ENCODE results near the gene TXNDC5. TPM values are rescaled to one million over a fixed set of nuclear protein-coding genes. Genes with fewer than 3 reads are reported as not detected.

Gene TXNDC5
- total and polyA plus RNA-seq, 2 experiments from 2014 or later = 237 to 498 TPM

DNA sequence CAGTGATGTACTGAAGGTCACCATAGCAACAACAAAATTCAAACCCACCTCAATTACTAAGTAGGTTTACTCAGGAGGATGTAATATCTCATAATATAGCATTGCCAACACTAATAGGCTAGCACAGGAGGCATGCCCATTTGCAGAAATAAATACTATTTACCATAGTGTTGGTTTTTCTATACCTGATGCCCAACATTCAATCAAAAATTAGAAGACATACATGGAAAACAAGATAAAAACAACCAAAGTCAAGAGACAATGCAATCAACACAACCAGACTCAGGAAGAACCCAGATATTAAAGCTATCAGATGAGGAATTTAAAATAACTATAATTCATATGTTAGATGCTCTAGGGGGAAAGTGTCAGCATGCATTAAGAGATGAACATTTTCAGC, 14.3 kb upstream of the TXNDC5 start:
- TF ChIP-seq EZH2 (IDR thresholded peaks at IDR 0.05; ENCODE audit: insufficient read depth, poor library complexity, severe bottlenecking) (no peak), EZH2phosphoT487 (IDR thresholded peaks at IDR 0.05; ENCODE audit: insufficient read depth, low read depth) (no peak)
- no peaks in the 10 kb centered on the region for H3K9me2 ChIP-seq (ENCODE audit: insufficient read depth)
- no peaks in the 10 kb centered on the region for H3K79me2 ChIP-seq (ENCODE audit: insufficient read depth)
- H3K9ac ChIP-seq = no peak overlapping the region
- no peak overlapping the region for H3K4me3 ChIP-seq
- no peak for DNase-seq
- H3K27me3 ChIP-seq (replicated peaks; ENCODE audit: insufficient read depth) = no peaks in the 10 kb centered on the region
- no peaks in the 10 kb centered on the region for H4K20me1 ChIP-seq (ENCODE audit: insufficient read depth)
- H3K36me3 ChIP-seq (ENCODE audit: low read depth) = no peaks in the 10 kb centered on the region
- no peak overlapping the region for H3K27ac ChIP-seq
- peaks cover 8% of the 10 kb centered on the region for H3K4me1 ChIP-seq (ENCODE audit: insufficient read depth)
- no peak overlapping the region for H3K4me2 ChIP-seq (ENCODE audit: unreplicated experiment)
- no peak overlapping the region for H2AFZ ChIP-seq
- in situ Hi-C loops (cut with MboI) = no loop called here
- no peaks in the 10 kb centered on the region for H3K9me3 ChIP-seq (ENCODE audit: low read depth)
- no peaks in the 10 kb centered on the region for H3F3A ChIP-seq (ENCODE audit: insufficient read depth)

DNA sequence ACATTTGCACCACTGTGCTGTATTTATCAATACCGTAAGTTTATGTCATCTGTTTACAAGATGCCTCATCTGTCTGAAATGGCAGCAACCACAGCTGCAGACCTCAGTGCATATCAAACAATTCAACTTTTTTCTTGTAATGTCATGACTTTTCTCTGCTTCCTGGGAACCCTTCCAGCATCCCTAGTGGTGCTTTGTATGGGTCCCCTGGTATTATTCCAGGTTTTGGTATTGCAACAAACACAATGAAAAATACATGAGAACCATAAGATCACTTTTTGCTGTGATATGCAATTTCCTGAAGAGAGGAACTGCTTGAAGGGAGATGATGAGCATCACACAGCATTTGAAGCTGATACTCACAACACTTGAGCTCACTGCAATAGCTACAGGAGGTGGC, 12.0 kb upstream of the TXNDC5 start:
- Histone ChIP-seq H2AFZ (no peak overlapping the region), H3K9me3 (ENCODE audit: low read depth) (no peaks in the 10 kb centered on the region), H3K36me3 (ENCODE audit: low read depth) (no peaks in the 10 kb centered on the region), H3K27me3 (replicated peaks; ENCODE audit: insufficient read depth) (no peaks in the 10 kb centered on the region), H3K9ac (no peak overlapping the region), H3K79me2 (ENCODE audit: insufficient read depth) (no peaks in the 10 kb centered on the region), H3K27ac (no peak overlapping the region), H3K9me2 (ENCODE audit: insufficient read depth) (no peaks in the 10 kb centered on the region), H3K4me3 (no peak overlapping the region), H4K20me1 (ENCODE audit: insufficient read depth) (no peaks in the 10 kb centered on the region), H3F3A (ENCODE audit: insufficient read depth) (no peaks in the 10 kb centered on the region), H3K4me2 (ENCODE audit: unreplicated experiment) (no peak overlapping the region), H3K4me1 (ENCODE audit: insufficient read depth) (peaks cover 11% of the 10 kb centered on the region)
- peak; percentile 40 for DNase-seq
- TF ChIP-seq EZH2 (IDR thresholded peaks at IDR 0.05; ENCODE audit: insufficient read depth, poor library complexity, severe bottlenecking) (no peak), EZH2phosphoT487 (IDR thresholded peaks at IDR 0.05; ENCODE audit: insufficient read depth, low read depth) (no peak)
- 73 to 84% methylated on average over 1 of the region's 1 CpG for WGBS, 2 experiments (ENCODE audit: low coverage in 1 of 2, low lambda C conversion rate in 2 of 2, missing lambda C conversion rate in 2 of 2)
- in situ Hi-C loops (cut with MboI) = no loop called here

DNA sequence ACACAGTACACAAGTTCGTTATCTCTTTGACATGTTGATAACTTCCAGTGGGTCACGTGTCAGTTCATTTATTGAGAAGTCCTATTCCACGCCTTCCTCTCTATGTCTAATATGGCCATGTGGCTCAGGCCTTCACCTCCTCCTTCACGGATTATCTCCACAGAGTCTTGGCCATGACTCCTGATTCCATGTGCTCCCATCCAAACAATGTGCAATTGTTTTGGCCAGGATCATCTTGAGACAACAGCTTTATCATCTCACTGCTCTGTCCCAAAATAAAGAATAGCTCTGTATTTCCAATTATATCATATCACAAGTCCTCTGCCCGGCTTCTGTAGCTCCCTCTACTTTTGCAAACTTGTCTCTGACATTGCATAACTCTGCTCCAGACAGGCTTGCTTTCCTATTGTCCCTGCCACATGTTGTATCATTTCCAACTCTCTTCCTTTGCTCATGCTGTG, 11.1 kb upstream of the TXNDC5 start:
- WGBS, 2 experiments (ENCODE audit: low coverage in 1 of 2, low lambda C conversion rate in 2 of 2, missing lambda C conversion rate in 2 of 2) = 65% methylated on average over 5 of the region's 5 CpGs
- no peaks in the 10 kb centered on the region for H3K36me3 ChIP-seq (ENCODE audit: low read depth)
- no peak overlapping the region for H3K4me3 ChIP-seq
- H3K27me3 ChIP-seq (replicated peaks; ENCODE audit: insufficient read depth) = no peaks in the 10 kb centered on the region
- H3K9me2 ChIP-seq (ENCODE audit: insufficient read depth) = no peaks in the 10 kb centered on the region
- H3K27ac ChIP-seq = no peak overlapping the region
- H3K9me3 ChIP-seq (ENCODE audit: low read depth) = no peaks in the 10 kb centered on the region
- H3K79me2 ChIP-seq (ENCODE audit: insufficient read depth) = no peaks in the 10 kb centered on the region
- H3F3A ChIP-seq (ENCODE audit: insufficient read depth) = no peaks in the 10 kb centered on the region
- in situ Hi-C loops (cut with MboI) = no loop called here
- no peak overlapping the region for H3K9ac ChIP-seq
- H2AFZ ChIP-seq = no peak overlapping the region
- H3K4me2 ChIP-seq (ENCODE audit: unreplicated experiment) = no peak overlapping the region
- no peaks in the 10 kb centered on the region for H4K20me1 ChIP-seq (ENCODE audit: insufficient read depth)
- H3K4me1 ChIP-seq (ENCODE audit: insufficient read depth) = peaks cover 11% of the 10 kb centered on the region
- DNase-seq = no peak
- TF ChIP-seq EZH2phosphoT487 (IDR thresholded peaks at IDR 0.05; ENCODE audit: insufficient read depth, low read depth) (no peak), EZH2 (IDR thresholded peaks at IDR 0.05; ENCODE audit: insufficient read depth, poor library complexity, severe bottlenecking) (no peak)

DNA sequence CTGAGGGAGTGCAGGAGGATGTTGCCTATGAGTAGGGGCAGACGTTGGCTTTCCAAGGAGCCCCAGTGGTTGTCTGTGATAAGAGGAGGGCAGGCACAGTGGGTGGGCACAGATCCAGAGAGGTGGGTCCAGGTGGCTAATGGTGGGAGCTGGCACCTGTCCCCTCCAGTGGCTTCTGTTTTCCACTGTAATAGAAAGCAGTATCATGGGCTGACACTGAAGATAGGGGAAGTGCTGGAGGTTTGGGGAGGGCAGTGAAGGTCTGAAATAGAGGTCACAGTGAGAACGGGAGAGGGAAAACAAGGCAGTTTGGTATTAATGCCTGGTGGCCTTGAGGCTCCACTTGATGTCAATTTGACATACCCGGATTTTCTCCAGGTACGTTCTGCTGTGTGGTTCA, 10.5 kb upstream of the TXNDC5 start:
- Histone ChIP-seq H3K4me3 (no peak overlapping the region), H3K9me2 (ENCODE audit: insufficient read depth) (no peaks in the 10 kb centered on the region), H3F3A (ENCODE audit: insufficient read depth) (0 out of 2 replicates have a peak, but pooled peaks cover 2% of the 10 kb centered on the region), H3K4me1 (ENCODE audit: insufficient read depth) (peaks cover 12% of the 10 kb centered on the region), H2AFZ (no peak overlapping the region), H3K27me3 (replicated peaks; ENCODE audit: insufficient read depth) (no peaks in the 10 kb centered on the region), H4K20me1 (ENCODE audit: insufficient read depth) (no peaks in the 10 kb centered on the region), H3K9ac (no peak overlapping the region), H3K4me2 (ENCODE audit: unreplicated experiment) (no peak overlapping the region), H3K9me3 (ENCODE audit: low read depth) (no peaks in the 10 kb centered on the region), H3K36me3 (ENCODE audit: low read depth) (no peaks in the 10 kb centered on the region), H3K79me2 (ENCODE audit: insufficient read depth) (no peaks in the 10 kb centered on the region), H3K27ac (no peak overlapping the region)
- DNase-seq = no peak
- in situ Hi-C loops (cut with MboI) = no loop called here
- WGBS, 2 experiments (ENCODE audit: low coverage in 1 of 2, low lambda C conversion rate in 2 of 2, missing lambda C conversion rate in 2 of 2) = 90% methylated on average over 4 of the region's 4 CpGs
- no peak for TF ChIP-seq EZH2phosphoT487 (IDR thresholded peaks at IDR 0.05; ENCODE audit: insufficient read depth, low read depth)
- TF ChIP-seq EZH2 (IDR thresholded peaks at IDR 0.05; ENCODE audit: insufficient read depth, poor library complexity, severe bottlenecking) = no peak

DNA sequence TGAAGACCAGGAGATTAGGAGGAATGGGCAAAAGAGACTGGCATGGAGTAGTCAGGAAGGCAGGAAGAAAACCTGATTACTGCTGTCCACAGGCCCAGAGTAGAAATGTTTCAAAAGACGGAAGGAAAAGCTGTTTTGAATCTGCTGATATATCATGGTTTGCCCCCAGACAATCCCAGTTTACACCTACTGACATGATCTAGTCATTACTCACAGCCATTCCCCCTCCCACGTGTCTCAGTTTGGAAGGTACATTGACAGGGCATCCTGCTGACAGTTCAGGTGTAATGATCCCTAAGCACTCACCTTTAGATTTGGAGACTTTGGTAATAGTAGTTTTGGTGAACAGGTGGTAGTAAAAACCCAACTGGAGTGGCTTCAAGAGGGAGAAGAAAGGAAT, 9.8 kb upstream of the TXNDC5 start:
- no peaks in the 10 kb centered on the region for H3K27me3 ChIP-seq (replicated peaks; ENCODE audit: insufficient read depth)
- no peaks in the 10 kb centered on the region for H3K9me3 ChIP-seq (ENCODE audit: low read depth)
- H3K36me3 ChIP-seq (ENCODE audit: low read depth) = no peaks in the 10 kb centered on the region
- H2AFZ ChIP-seq = no peak overlapping the region
- TF ChIP-seq EZH2 (IDR thresholded peaks at IDR 0.05; ENCODE audit: insufficient read depth, poor library complexity, severe bottlenecking) = no peak
- no peak for TF ChIP-seq EZH2phosphoT487 (IDR thresholded peaks at IDR 0.05; ENCODE audit: insufficient read depth, low read depth)
- 0 out of 2 replicates have a peak, but pooled peaks cover 6% of the 10 kb centered on the region for H3F3A ChIP-seq (ENCODE audit: insufficient read depth)
- in situ Hi-C loops (cut with MboI) = no loop called here
- H3K4me3 ChIP-seq = no peak overlapping the region
- H4K20me1 ChIP-seq (ENCODE audit: insufficient read depth) = no peaks in the 10 kb centered on the region
- H3K79me2 ChIP-seq (ENCODE audit: insufficient read depth) = no peaks in the 10 kb centered on the region
- no peak overlapping the region for H3K9ac ChIP-seq
- no peaks in the 10 kb centered on the region for H3K9me2 ChIP-seq (ENCODE audit: insufficient read depth)
- no peak overlapping the region for H3K4me2 ChIP-seq (ENCODE audit: unreplicated experiment)
- H3K27ac ChIP-seq = no peak overlapping the region
- 34 to 52% methylated on average over 2 of the region's 2 CpGs for WGBS, 2 experiments (ENCODE audit: low coverage in 1 of 2, low lambda C conversion rate in 2 of 2, missing lambda C conversion rate in 2 of 2)
- DNase-seq = peak; percentile 5
- H3K4me1 ChIP-seq (ENCODE audit: insufficient read depth) = peaks cover 17% of the 10 kb centered on the region

Data from GM23248 (cell line).